H1 (cell line): ENCODE results near the gene NUBP1. TPM values are rescaled to one million over a fixed set of nuclear protein-coding genes. Genes with fewer than 3 reads are reported as not detected.

Experiments
- CTCF ChIA-PET: fragments of 300-600 bp; sonication (Branson Sonifier 250); formaldehyde crosslinking; loops from one replicate; lab custom pipeline; 2021; ENCODE audit not compliant: partially characterized antibody; lab: Charles Lee
- POLR2A ChIA-PET: fragments of 300-600 bp; sonication (Branson Sonifier 250); formaldehyde crosslinking; loops from one replicate; lab custom pipeline; 2021; ENCODE audit warnings: inconsistent platforms; ENCODE audit not compliant: partially characterized antibody; lab: Charles Lee
- DNase-seq, 2 experiments: peaks; one replicate each; pipeline versions ENCODE4 v3.0.0 to v3.0.0-alpha.2; 2010 to 2022; ENCODE audit warnings: low spot score in 2 of 2, low read depth in 1 of 2, mixed read lengths in 1 of 2
- FAIRE-seq: peaks from 2 replicates; lab custom pipeline; 2011; peaks lifted over from hg19 to GRCh38; lab: Jason Lieb, UNC
- H2AFZ ChIP-seq: 2 replicates; pipeline ENCODE4 v1.8.1; 2012; ENCODE audit warnings: low read length, inconsistent platforms
- H2AK5ac ChIP-seq: 2 replicates; pipeline ENCODE4 v1.6.1; 2013; ENCODE audit warnings: low read depth, low read length
- H2BK120ac ChIP-seq: replicated peaks from 2 replicates; pipeline ENCODE3; 2013; ENCODE audit warnings: low read depth, low read length, inconsistent platforms
- H2BK12ac ChIP-seq: 2 replicates; pipeline ENCODE4 v1.6.1; 2013; ENCODE audit warnings: low read depth, low read length
- H2BK15ac ChIP-seq: 2 replicates; pipeline ENCODE4 v1.6.1; 2013; ENCODE audit warnings: low read length
- H2BK20ac ChIP-seq: 2 replicates; pipeline ENCODE4 v1.6.1; 2013; ENCODE audit warnings: low read length
- H2BK5ac ChIP-seq: 2 replicates; pipeline ENCODE4 v1.6.1; 2013; ENCODE audit warnings: low read depth, low read length
- H3K14ac ChIP-seq: 2 replicates; pipeline ENCODE4 v1.6.1; 2013; ENCODE audit warnings: inconsistent platforms; ENCODE audit not compliant: insufficient read length
- H3K18ac ChIP-seq: 2 replicates; pipeline ENCODE4 v1.6.1; 2013; ENCODE audit warnings: low read length; ENCODE audit errors: extremely low read depth
- H3K23ac ChIP-seq: 2 replicates; pipeline ENCODE4 v1.6.1; 2013; ENCODE audit warnings: inconsistent platforms; ENCODE audit not compliant: insufficient read length
- H3K23me2 ChIP-seq: 2 replicates; pipeline ENCODE4 v1.6.1; 2013; ENCODE audit warnings: low read depth, low read length
- H3K27ac ChIP-seq: 2 replicates; pipeline ENCODE4 v1.6.1; 2011; ENCODE audit warnings: low read depth, low read length, inconsistent platforms
- H3K27me3 ChIP-seq, 4 experiments: replicated peaks in 1 of 4; 1 replicate in 1 of 4; 2 replicates in 3 of 4; pipeline versions ENCODE4 v1.6.1 to v1.8.1; 2011 to 2013; ENCODE audit warnings: low read length in 3 of 4, mild to moderate bottlenecking in 3 of 4, inconsistent platforms in 2 of 4, mixed read lengths in 2 of 4, moderate library complexity in 1 of 4; ENCODE audit not compliant: control insufficient read depth in 3 of 4, insufficient read depth in 3 of 4; ENCODE audit errors: extremely low read depth in 1 of 4
- H3K36me3 ChIP-seq, 4 experiments: 2 replicates each; pipeline versions ENCODE4 v1.6.1 to v1.8.1; 2011 to 2013; ENCODE audit warnings: mild to moderate bottlenecking in 4 of 4, low read length in 3 of 4, moderate library complexity in 2 of 4, control low read depth in 1 of 4, inconsistent platforms in 1 of 4; ENCODE audit not compliant: insufficient read depth in 4 of 4, control insufficient read depth in 2 of 4
- H3K4ac ChIP-seq: replicated peaks from 2 replicates; pipeline ENCODE3; 2013; ENCODE audit warnings: low read length, low read depth, mixed read lengths, inconsistent platforms; ENCODE audit not compliant: insufficient read length
- H3K4me1 ChIP-seq, 4 experiments: replicated peaks in 1 of 4; 1 replicate in 1 of 4; 2 replicates in 3 of 4; pipeline versions ENCODE4 v1.6.1 to v1.8.1; 2011 to 2013; ENCODE audit warnings: low read length in 3 of 4, inconsistent platforms in 2 of 4, mixed read lengths in 1 of 4; ENCODE audit not compliant: insufficient read depth in 4 of 4, control insufficient read depth in 3 of 4
- H3K4me2 ChIP-seq, 2 experiments: 2 replicates each; pipeline versions ENCODE4 v1.6.1 to v1.8.1; 2011 to 2013; ENCODE audit warnings: low read depth in 2 of 2, low read length in 2 of 2, control low read depth in 1 of 2, inconsistent platforms in 1 of 2, mild to moderate bottlenecking in 1 of 2; ENCODE audit not compliant: insufficient read depth in 1 of 2
- H3K4me3 ChIP-seq, 4 experiments: fragments of 200-600, 300-600 bp in 1 of 4; sonication (generic), shearing (Covaris generic), sonication (Bioruptor Twin) in 1 of 4; 2 replicates each; pipeline versions ENCODE4 v1.5.1 to v1.8.1; 2011 to 2016; ENCODE audit warnings: low read length in 4 of 4, low read depth in 3 of 4, control low read depth in 2 of 4, inconsistent platforms in 2 of 4, mild to moderate bottlenecking in 2 of 4, mixed read lengths in 1 of 4, moderate library complexity in 1 of 4; ENCODE audit not compliant: insufficient read depth in 2 of 4; ENCODE audit errors: extremely low read depth in 1 of 4
- H3K56ac ChIP-seq: replicated peaks from 2 replicates; pipeline ENCODE3; 2013; ENCODE audit warnings: low read depth, mild to moderate bottlenecking, mixed read lengths, low read length, inconsistent platforms; ENCODE audit not compliant: insufficient read length
- H3K79me1 ChIP-seq: 2 replicates; pipeline ENCODE4 v1.6.1; 2013; ENCODE audit warnings: low read depth, low read length, control low read depth
- H3K79me2 ChIP-seq, 2 experiments: 2 replicates each; pipeline versions ENCODE4 v1.6.1 to v1.8.1; 2012 to 2013; ENCODE audit warnings: low read length in 2 of 2, mild to moderate bottlenecking in 2 of 2, inconsistent platforms in 1 of 2; ENCODE audit not compliant: insufficient read depth in 2 of 2, control insufficient read depth in 1 of 2
- H3K9ac ChIP-seq, 4 experiments: replicated peaks in 1 of 4; 1 replicate in 1 of 4; 2 replicates in 3 of 4; pipeline versions ENCODE4 v1.6.1 to v1.8.1; 2011 to 2013; ENCODE audit warnings: low read depth in 3 of 4, low read length in 3 of 4, control low read depth in 2 of 4, mild to moderate bottlenecking in 2 of 4, moderate library complexity in 2 of 4, inconsistent platforms in 1 of 4; ENCODE audit errors: extremely low read depth in 1 of 4
- H3K9me3 ChIP-seq, 2 experiments: 2 replicates each; pipeline versions ENCODE4 v1.6.1 to v1.8.1; 2012 to 2013; ENCODE audit warnings: mild to moderate bottlenecking in 2 of 2, moderate library complexity in 2 of 2, control low read depth in 1 of 2, inconsistent platforms in 1 of 2, low read depth in 1 of 2, low read length in 1 of 2, mixed read lengths in 1 of 2; ENCODE audit not compliant: insufficient read depth in 2 of 2
- H4K20me1 ChIP-seq, 2 experiments: replicated peaks in 1 of 2; 2 replicates each; pipeline versions ENCODE3 to v1.8.1; 2011 to 2013; ENCODE audit warnings: inconsistent platforms in 2 of 2, low read length in 2 of 2, mild to moderate bottlenecking in 1 of 2; ENCODE audit not compliant: insufficient read depth in 2 of 2, control insufficient read depth in 1 of 2
- H4K5ac ChIP-seq: 2 replicates; pipeline ENCODE4 v1.6.1; 2013; ENCODE audit warnings: low read length, low read depth, mixed read lengths, inconsistent platforms; ENCODE audit not compliant: insufficient read length
- H4K8ac ChIP-seq: 2 replicates; pipeline ENCODE4 v1.8.0; 2013; ENCODE audit warnings: mild to moderate bottlenecking, moderate library complexity, low read length, inconsistent platforms; ENCODE audit not compliant: insufficient read depth; ENCODE audit errors: extremely low read depth
- H4K91ac ChIP-seq: replicated peaks from 2 replicates; pipeline ENCODE3; 2013; ENCODE audit warnings: low read length, mixed read lengths, inconsistent platforms; ENCODE audit not compliant: insufficient read length
- SIX5 ChIP-seq: IDR thresholded peaks from 2 replicates; pipeline ENCODE4 v1.6.1; 2011; ENCODE audit warnings: mild to moderate bottlenecking, low read depth, low read length
- SP1 ChIP-seq: IDR thresholded peaks from 2 replicates; pipeline ENCODE4 v1.6.1; 2011; ENCODE audit warnings: low read depth, low read length
- TBP ChIP-seq: IDR thresholded peaks from 2 replicates; pipeline ENCODE4 v1.6.1; 2011; ENCODE audit warnings: low read depth, low read length, improper control_type of control experiment
- WGBS, 2 experiments: shearing (Covaris generic) in 1 of 2; methylation state at CpG; one replicate each; pipeline versions ENCODE4 v1.1.6 to v1.1.7; 2013 to 2015; ENCODE audit warnings: low lambda C conversion rate in 2 of 2, mixed read lengths in 2 of 2, inconsistent platforms in 1 of 2, low coverage in 1 of 2, missing lambda C conversion rate in 1 of 2; ENCODE audit not compliant: insufficient replicate concordance in 2 of 2, insufficient coverage in 1 of 2, insufficient read length in 1 of 2; ENCODE audit errors: extremely low coverage in 1 of 2, missing lambda C conversion rate in 1 of 2; 5-methylcytosine and 5-hydroxymethylcytosine counted together
- polyA plus RNA-seq, 7 experiments: library from polyadenylated mRNA; depleted of rRNA in 3 of 7; stranded (reverse) in 5 of 7; unstranded in 2 of 7; fragments of >200 nt in 5 of 7; fragments of 200-250 nt in 2 of 7; gene quantifications; 1 replicate in 5 of 7; 2 replicates in 1 of 7; 4 replicates in 1 of 7; pipeline versions ENCODE4 v1.2.1 to v1.2.3, GENCODE V29; 2011 to 2013; ENCODE audit warnings: missing spikeins in 2 of 7, mixed read lengths in 2 of 7
- total RNA-seq: library from RNA; stranded (reverse); fragmentation: NEBNext Ultra II Directional; extraction: Animal tissue kit (Norgen Biotek cat#: 25700); gene quantifications from 2 replicates; pipeline ENCODE4 v1.2.1, GENCODE V29; 2021

Gene NUBP1
- total and polyA plus RNA-seq, 2 of the 8 experiments (the other 6 are each of a cell fraction or from before 2014, with no cell fraction given), result 28.2 to 32.2 TPM

- H2BK5ac ChIP-seq, result no peak overlapping the region
- 86% methylated on average over 3 of the region's 3 CpGs; no CpG with 5 or more reads in 1 of the 2 experiments for WGBS, 2 experiments
- no peaks in the 10 kb centered on the region for H3K9me3 ChIP-seq
- H3K79me2 ChIP-seq, result no peaks in the 10 kb centered on the region
- H2AFZ ChIP-seq, result no peak overlapping the region
- H3K79me1 ChIP-seq, result no peaks in the 10 kb centered on the region
- no peak overlapping the region for H3K4ac ChIP-seq
- H2BK12ac ChIP-seq, result no peak overlapping the region
- H3K27me3 ChIP-seq, result no peaks in the 10 kb centered on the region
- no peak overlapping the region for H4K5ac ChIP-seq
- DNase-seq (no peak), FAIRE-seq (no peak)
- H3K4me3 ChIP-seq, result no peak overlapping the region
- TF ChIP-seq TBP (no peak), SIX5 (no peak), SP1 (no peak)
- no peaks in the 10 kb centered on the region for H4K20me1 ChIP-seq
- H3K23ac ChIP-seq, result no peak overlapping the region
- H2BK120ac ChIP-seq, result no peak overlapping the region
- no peak overlapping the region for H3K56ac ChIP-seq
- H3K14ac ChIP-seq, result no peak overlapping the region
- ChIA-PET CTCF (interaction anchor here (1.7 kb wide), 1 partner anchor 9 kb away, joined by 6 read pairs; no protein-coding TSS in a partner anchor), POLR2A (no interaction called here)
- H3K23me2 ChIP-seq, result no peaks in the 10 kb centered on the region
- H4K8ac ChIP-seq, result no peak overlapping the region
- no peak overlapping the region for H4K91ac ChIP-seq
- no peak overlapping the region for H2AK5ac ChIP-seq
- H3K4me2 ChIP-seq, result no peak overlapping the region
- no peaks in the 10 kb centered on the region for H3K4me1 ChIP-seq
- no peaks in the 10 kb centered on the region for H3K36me3 ChIP-seq
- H3K27ac ChIP-seq, result no peak overlapping the region
- no peak overlapping the region for H3K9ac ChIP-seq
- no peak overlapping the region for H2BK20ac ChIP-seq
- no peak overlapping the region for H3K18ac ChIP-seq
- H2BK15ac ChIP-seq, result no peak overlapping the region
Observed at GRCh38 chr16:10808850-10809249, 65.2 kb downstream of the NUBP1 start.
